WERI-Rb-1 (cell line): Measurements from ENCODE around the gene CUL3.

Experiments
- DNase-seq: peaks from one replicate; pipeline ENCODE4 v3.0.0-alpha.2; 2020
- H3K27ac ChIP-seq: fragments of 250-450 bp; sonication (Bioruptor Pico); 2 replicates; pipeline ENCODE4 v1.5.1; 2020; ENCODE audit warnings: mild to moderate bottlenecking, moderate library complexity
- H3K27me3 ChIP-seq: fragments of 250-450 bp; sonication (Bioruptor Pico); 2 replicates; pipeline ENCODE4 v1.5.1; 2021; ENCODE audit warnings: mild to moderate bottlenecking, low read depth, moderate library complexity; ENCODE audit not compliant: insufficient read depth, severe bottlenecking
- H3K36me3 ChIP-seq: fragments of 250-450 bp; sonication (Bioruptor Pico); 2 replicates; pipeline ENCODE4 v1.5.1; 2020; ENCODE audit warnings: mild to moderate bottlenecking, moderate library complexity
- H3K4me3 ChIP-seq: 2 replicates; pipeline ENCODE4 v1.5.1; 2011; ENCODE audit warnings: low read depth, mild to moderate bottlenecking, control low read depth, low read length
- H3K9me3 ChIP-seq: fragments of 250-450 bp; sonication (Bioruptor Pico); 2 replicates; pipeline ENCODE4 v1.5.1; 2021; ENCODE audit warnings: mild to moderate bottlenecking, moderate library complexity; ENCODE audit not compliant: severe bottlenecking
- CTCF ChIP-seq: IDR thresholded peaks from 2 replicates; pipeline ENCODE4 v1.5.1; 2011; ENCODE audit warnings: low read depth, mild to moderate bottlenecking, control low read depth, inconsistent platforms, low read length

The CUL3 gene

DNA sequence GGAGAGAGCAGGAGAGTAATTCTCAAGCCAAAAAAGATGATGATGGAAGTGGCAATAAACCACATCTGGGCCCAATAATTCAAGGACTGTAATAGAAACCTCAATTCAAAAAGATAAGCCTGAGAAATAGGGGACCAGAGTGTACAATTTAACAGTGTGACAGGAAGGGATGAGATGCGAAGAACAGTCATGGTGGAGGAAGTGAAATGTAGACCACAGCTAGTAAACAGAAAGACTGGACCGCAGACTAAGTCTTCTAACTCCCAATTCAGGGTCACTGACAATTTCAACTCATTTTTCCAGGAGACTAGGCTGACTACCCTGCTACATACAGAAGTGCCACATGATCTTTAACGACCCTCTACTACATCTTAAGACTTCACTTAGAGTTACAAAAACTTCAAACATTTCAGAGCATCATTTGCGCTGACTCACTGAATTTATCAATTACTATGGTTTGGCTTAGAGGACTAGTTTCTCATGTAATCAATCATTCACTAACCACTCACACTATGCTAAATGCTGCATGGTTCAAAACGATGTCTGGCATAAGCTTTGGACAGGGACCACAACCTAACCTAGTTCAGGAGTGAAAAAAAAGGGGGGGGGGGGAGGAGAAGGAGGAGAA, 9.0 kb downstream of the CUL3 start:
- Histone ChIP-seq H3K36me3 (peaks cover 13% of the 10 kb centered on the region), H3K9me3 (no peaks in the 10 kb centered on the region), H3K4me3 (no peak overlapping the region), H3K27me3 (no peaks in the 10 kb centered on the region), H3K27ac (no peak overlapping the region)
- TF ChIP-seq CTCF = no peak
- no peak for DNase-seq

DNA sequence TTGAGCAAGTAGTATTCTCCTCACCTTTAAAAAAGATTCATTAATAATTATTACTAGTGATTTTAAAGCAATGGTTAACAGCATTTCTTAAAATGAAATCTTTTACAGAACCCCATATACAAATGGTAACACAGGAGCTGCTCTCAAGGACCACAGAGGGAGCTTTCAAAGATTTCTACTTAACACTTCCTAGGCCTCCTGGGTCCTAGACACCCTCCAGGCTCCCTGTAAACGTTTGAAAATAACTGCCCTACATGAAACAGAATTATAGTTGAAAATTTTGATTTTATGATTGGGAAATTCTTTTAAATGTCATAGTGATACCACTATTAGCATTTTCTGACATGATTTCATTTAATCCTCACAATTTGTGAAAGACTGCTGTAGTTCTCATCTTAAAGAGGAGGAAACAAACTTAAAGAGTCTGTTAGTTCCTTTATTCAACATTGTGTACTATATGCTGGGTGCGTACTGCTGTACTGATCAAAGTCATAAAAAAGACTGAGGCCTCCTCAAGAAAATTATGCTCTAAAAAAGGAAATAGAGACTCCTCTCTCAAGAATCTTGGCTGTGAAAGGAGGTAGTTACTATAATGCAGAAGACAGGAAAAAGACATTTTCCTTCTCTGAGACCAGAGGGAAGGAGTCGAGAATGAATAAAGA, 10.6 kb downstream of the CUL3 start:
- DNase-seq = no peak
- H3K4me3 ChIP-seq = no peak overlapping the region
- no peak overlapping the region for H3K27ac ChIP-seq
- no peak for TF ChIP-seq CTCF
- no peaks in the 10 kb centered on the region for H3K27me3 ChIP-seq
- peaks cover 2% of the 10 kb centered on the region for H3K36me3 ChIP-seq
- no peaks in the 10 kb centered on the region for H3K9me3 ChIP-seq

- Histone ChIP-seq H3K27me3 (no peaks in the 10 kb centered on the region), H3K9me3 (no peaks in the 10 kb centered on the region), H3K27ac (no peak overlapping the region), H3K36me3 (peaks cover 2% of the 10 kb centered on the region), H3K4me3 (no peak overlapping the region)
- TF ChIP-seq CTCF = no peak
- DNase-seq = no peak
These were observed 11.4 kb downstream of the CUL3 start for GRCh38 chr2:224573724-224574123.

DNA sequence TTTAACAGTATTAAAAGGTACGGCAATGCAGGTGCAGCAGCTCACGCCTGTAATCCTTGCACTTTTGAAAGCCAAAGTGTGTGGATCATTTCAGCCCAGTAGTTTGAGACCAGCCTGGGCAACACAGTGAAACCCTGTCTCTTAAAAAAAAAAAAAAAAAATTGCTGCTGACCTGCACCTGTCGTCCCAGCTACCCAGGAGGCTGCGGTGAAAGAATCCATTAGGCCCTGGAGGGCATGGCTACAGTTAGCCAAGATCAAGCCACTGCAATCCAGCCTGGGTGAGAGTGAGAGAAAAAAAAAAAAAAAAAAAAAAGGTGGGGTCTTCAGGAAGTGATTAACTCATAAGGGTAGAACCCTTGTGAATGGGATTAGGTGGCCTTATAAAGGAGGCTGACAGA, 12.8 kb downstream of the CUL3 start:
- Histone ChIP-seq H3K27me3 (no peaks in the 10 kb centered on the region), H3K36me3 (peaks cover 4% of the 10 kb centered on the region), H3K27ac (no peak overlapping the region), H3K4me3 (no peak overlapping the region), H3K9me3 (no peaks in the 10 kb centered on the region)
- no peak for DNase-seq
- no peak for TF ChIP-seq CTCF

DNA sequence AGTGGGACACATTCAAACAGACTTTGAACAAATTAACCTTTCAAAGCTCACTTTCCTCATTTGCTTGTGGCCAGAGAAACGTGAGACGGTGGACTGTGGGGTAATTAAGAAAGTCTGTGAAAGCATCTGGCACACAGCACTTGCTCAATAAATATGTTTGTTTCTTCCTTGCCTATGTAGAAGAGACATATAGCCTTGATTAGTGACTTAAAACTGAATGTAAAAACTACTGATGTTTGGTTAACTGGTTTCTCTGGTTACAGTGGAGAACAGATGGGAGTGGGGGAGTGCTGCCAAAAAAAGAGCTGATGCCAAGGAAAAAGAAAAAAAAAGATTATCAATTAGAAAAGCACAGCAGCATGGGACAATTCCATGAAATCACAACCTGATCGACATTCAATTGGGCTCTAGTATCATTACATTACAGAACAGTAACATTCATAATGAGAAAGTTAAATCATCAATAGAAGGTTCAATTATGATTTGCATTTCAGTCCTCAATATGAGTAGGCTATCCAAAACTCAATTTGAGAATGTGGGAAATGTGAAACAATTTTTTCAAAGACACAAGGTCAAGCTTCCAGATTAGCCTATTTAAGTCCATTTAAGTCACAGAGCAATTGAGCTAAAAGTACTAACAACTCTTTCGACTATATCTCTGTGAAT, 14.7 kb downstream of the CUL3 start:
- no peak for TF ChIP-seq CTCF
- Histone ChIP-seq H3K4me3 (no peak overlapping the region), H3K27me3 (no peaks in the 10 kb centered on the region), H3K36me3 (peaks cover 18% of the 10 kb centered on the region), H3K9me3 (no peaks in the 10 kb centered on the region), H3K27ac (no peak overlapping the region)
- no peak for DNase-seq
